Measurements from ENCODE around the gene DSCAM.

The DSCAM gene

GRCh38 chr21:40689217-40689616, 157.7 kb downstream of the DSCAM start:
- TF ChIP-seq POLR2AphosphoS5 (IDR thresholded peaks at IDR 0.05; ENCODE audit: low read depth, low read length) (no peak), TAF1 (IDR thresholded peaks at IDR 0.05; ENCODE audit: borderline replicate concordance, low read depth, low read length) (no peak)
- FAIRE-seq (no peak), DNase-seq (ENCODE audit: insufficient read length) (no peak)

- TF ChIP-seq POLR2AphosphoS5 (IDR thresholded peaks at IDR 0.05; ENCODE audit: low read depth, low read length) (no peak), TAF1 (IDR thresholded peaks at IDR 0.05; ENCODE audit: borderline replicate concordance, low read depth, low read length) (no peak), POLR2A (IDR thresholded peaks at IDR 0.05; ENCODE audit: low read depth, low read length) (no peak)
- FAIRE-seq, result no peak
- no peak for DNase-seq (ENCODE audit: insufficient read length)
Measured at GRCh38 chr21:40688106-40688864, 158.7 kb downstream of the DSCAM start.

GRCh38 chr21:40687625-40688024, 159.3 kb downstream of the DSCAM start:
- FAIRE-seq, result no peak
- no peak for DNase-seq (ENCODE audit: insufficient read length)
- no peak for TF ChIP-seq POLR2AphosphoS5 (IDR thresholded peaks at IDR 0.05; ENCODE audit: low read depth, low read length)
- TF ChIP-seq TAF1 (IDR thresholded peaks at IDR 0.05; ENCODE audit: borderline replicate concordance, low read depth, low read length), result no peak
- TF ChIP-seq POLR2A (IDR thresholded peaks at IDR 0.05; ENCODE audit: low read depth, low read length), result no peak

- FAIRE-seq (no peak), DNase-seq (ENCODE audit: insufficient read length) (no peak)
- no peak for TF ChIP-seq TAF1 (IDR thresholded peaks at IDR 0.05; ENCODE audit: borderline replicate concordance, low read depth, low read length)
- no peak for TF ChIP-seq POLR2AphosphoS5 (IDR thresholded peaks at IDR 0.05; ENCODE audit: low read depth, low read length)
- no peak for TF ChIP-seq POLR2A (IDR thresholded peaks at IDR 0.05; ENCODE audit: low read depth, low read length)
Measured at GRCh38 chr21:40686526-40686925, 160.4 kb downstream of the DSCAM start.

- TF ChIP-seq TAF1 (IDR thresholded peaks at IDR 0.05; ENCODE audit: borderline replicate concordance, low read depth, low read length) (no peak), POLR2AphosphoS5 (IDR thresholded peaks at IDR 0.05; ENCODE audit: low read depth, low read length) (no peak), POLR2A (IDR thresholded peaks at IDR 0.05; ENCODE audit: low read depth, low read length) (no peak)
- FAIRE-seq (no peak), DNase-seq (ENCODE audit: insufficient read length) (no peak)
Measured at GRCh38 chr21:40685141-40685540, 161.8 kb downstream of the DSCAM start.

- DNase-seq (ENCODE audit: insufficient read length) (no peak), FAIRE-seq (no peak)
- TF ChIP-seq POLR2AphosphoS5 (IDR thresholded peaks at IDR 0.05; ENCODE audit: low read depth, low read length), result no peak
- no peak for TF ChIP-seq POLR2A (IDR thresholded peaks at IDR 0.05; ENCODE audit: low read depth, low read length)
- no peak for TF ChIP-seq TAF1 (IDR thresholded peaks at IDR 0.05; ENCODE audit: borderline replicate concordance, low read depth, low read length)
Measured at GRCh38 chr21:40684726-40685125, 162.2 kb downstream of the DSCAM start.

- no peak for TF ChIP-seq POLR2AphosphoS5 (IDR thresholded peaks at IDR 0.05; ENCODE audit: low read depth, low read length)
- FAIRE-seq (no peak), DNase-seq (ENCODE audit: insufficient read length) (no peak)
Measured at GRCh38 chr21:40683349-40683748, 163.6 kb downstream of the DSCAM start.

GRCh38 chr21:40681164-40681859, 165.6 kb downstream of the DSCAM start:
- FAIRE-seq (no peak), DNase-seq (ENCODE audit: insufficient read length) (no peak)

GRCh38 chr21:40680311-40680710, 166.6 kb downstream of the DSCAM start:
- DNase-seq (ENCODE audit: insufficient read length), result no peak
- no peak for TF ChIP-seq POLR2AphosphoS5 (IDR thresholded peaks at IDR 0.05; ENCODE audit: low read depth, low read length)
- no peak for TF ChIP-seq POLR2A (IDR thresholded peaks at IDR 0.05; ENCODE audit: low read depth, low read length)
- no peak for TF ChIP-seq TAF1 (IDR thresholded peaks at IDR 0.05; ENCODE audit: borderline replicate concordance, low read depth, low read length)
- no peak for FAIRE-seq

More at GRCh38 chr21:40681164-40681859, 165.6 kb downstream of the DSCAM start:
- no peak for TF ChIP-seq POLR2AphosphoS5 (IDR thresholded peaks at IDR 0.05; ENCODE audit: low read depth, low read length)
- no peak for TF ChIP-seq POLR2A (IDR thresholded peaks at IDR 0.05; ENCODE audit: low read depth, low read length)
- no peak for TF ChIP-seq TAF1 (IDR thresholded peaks at IDR 0.05; ENCODE audit: borderline replicate concordance, low read depth, low read length)

- FAIRE-seq, result no peak
- TF ChIP-seq POLR2A (IDR thresholded peaks at IDR 0.05; ENCODE audit: low read depth, low read length) (no peak), TAF1 (IDR thresholded peaks at IDR 0.05; ENCODE audit: borderline replicate concordance, low read depth, low read length) (no peak), POLR2AphosphoS5 (IDR thresholded peaks at IDR 0.05; ENCODE audit: low read depth, low read length) (no peak)
Measured at GRCh38 chr21:40678681-40679284, 168.2 kb downstream of the DSCAM start.

GRCh38 chr21:40675017-40675416, 171.9 kb downstream of the DSCAM start:
- FAIRE-seq (no peak), DNase-seq (ENCODE audit: insufficient read length) (no peak)
- no peak for TF ChIP-seq POLR2AphosphoS5 (IDR thresholded peaks at IDR 0.05; ENCODE audit: low read depth, low read length)
- TF ChIP-seq TAF1 (IDR thresholded peaks at IDR 0.05; ENCODE audit: borderline replicate concordance, low read depth, low read length), result no peak
- no peak for TF ChIP-seq POLR2A (IDR thresholded peaks at IDR 0.05; ENCODE audit: low read depth, low read length)

More at GRCh38 chr21:40678681-40679284, 168.2 kb downstream of the DSCAM start:
- no peak for DNase-seq (ENCODE audit: insufficient read length)

GRCh38 chr21:40672602-40673001, 174.4 kb downstream of the DSCAM start:
- FAIRE-seq, result no peak

More at GRCh38 chr21:40672602-40673001, 174.4 kb downstream of the DSCAM start:
- no peak for TF ChIP-seq POLR2AphosphoS5 (IDR thresholded peaks at IDR 0.05; ENCODE audit: low read depth, low read length)
- TF ChIP-seq TAF1 (IDR thresholded peaks at IDR 0.05; ENCODE audit: borderline replicate concordance, low read depth, low read length), result no peak
- TF ChIP-seq POLR2A (IDR thresholded peaks at IDR 0.05; ENCODE audit: low read depth, low read length), result no peak
- no peak for DNase-seq (ENCODE audit: insufficient read length)
